Osteocyte (in vitro differentiated cells): ENCODE measurements around the gene HHLA2. TPM values are rescaled to one million over a fixed set of nuclear protein-coding genes. Genes with fewer than 3 reads are reported as not detected.

Source experiments
- DNase-seq: peaks from one replicate; pipeline ENCODE4 v3.0.0; 2021; ENCODE audit warnings: mixed read lengths; ENCODE audit not compliant: unreplicated experiment; ENCODE audit errors: extremely low spot score
- H3K27ac Mint-ChIP-seq: one replicate; pipeline ENCODE4 v1.8.0; 2021; ENCODE audit warnings: mild to moderate bottlenecking, mixed read lengths; ENCODE audit not compliant: unreplicated experiment
- H3K27me3 Mint-ChIP-seq: one replicate; pipeline ENCODE4 v1.8.0; 2021; ENCODE audit warnings: mixed read lengths; ENCODE audit not compliant: unreplicated experiment
- H3K36me3 Mint-ChIP-seq: one replicate; pipeline ENCODE4 v1.8.0; 2021; ENCODE audit warnings: mixed read lengths; ENCODE audit not compliant: unreplicated experiment
- H3K4me1 Mint-ChIP-seq: one replicate; pipeline ENCODE4 v1.8.0; 2021; ENCODE audit warnings: mixed read lengths; ENCODE audit not compliant: unreplicated experiment
- H3K4me3 Mint-ChIP-seq: one replicate; pipeline ENCODE4 v1.8.0; 2021; ENCODE audit warnings: mild to moderate bottlenecking, moderate library complexity, mixed read lengths; ENCODE audit not compliant: unreplicated experiment
- H3K9me3 Mint-ChIP-seq: one replicate; pipeline ENCODE4 v1.8.0; 2021; ENCODE audit warnings: mixed read lengths; ENCODE audit not compliant: unreplicated experiment
- CTCF ChIP-seq: fragments of 200-600 bp; sonication (generic); IDR thresholded peaks from 2 replicates; pipeline ENCODE4 v1.5.0; 2021; ENCODE audit warnings: antibody characterized with exemption, mild to moderate bottlenecking, moderate library complexity
- total RNA-seq: library from RNA; stranded (reverse); gene quantifications from 2 replicates; pipeline ENCODE4 v1.2.1, GENCODE V29; 2021

HHLA2 gene
- total RNA-seq, 1 donor from 2014 or later: not detected

- Mint-ChIP-seq H3K4me3 (no peak overlapping the region), H3K27ac (no peak overlapping the region), H3K9me3 (no peaks in the 10 kb centered on the region), H3K27me3 (peaks cover 29% of the 10 kb centered on the region), H3K4me1 (no peaks in the 10 kb centered on the region), H3K36me3 (no peaks in the 10 kb centered on the region)
- DNase-seq: no peak
- no peak for TF ChIP-seq CTCF
Observed at GRCh38 chr3:108301695-108302404, 5.5 kb downstream of the HHLA2 start.

- no peak for DNase-seq
- Mint-ChIP-seq H3K4me3 (no peak overlapping the region), H3K27ac (no peak overlapping the region), H3K4me1 (no peaks in the 10 kb centered on the region), H3K27me3 (peaks cover 29% of the 10 kb centered on the region), H3K9me3 (no peaks in the 10 kb centered on the region), H3K36me3 (no peaks in the 10 kb centered on the region)
- no peak for TF ChIP-seq CTCF
Observed at GRCh38 chr3:108302570-108302969, 6.2 kb downstream of the HHLA2 start.

DNA sequence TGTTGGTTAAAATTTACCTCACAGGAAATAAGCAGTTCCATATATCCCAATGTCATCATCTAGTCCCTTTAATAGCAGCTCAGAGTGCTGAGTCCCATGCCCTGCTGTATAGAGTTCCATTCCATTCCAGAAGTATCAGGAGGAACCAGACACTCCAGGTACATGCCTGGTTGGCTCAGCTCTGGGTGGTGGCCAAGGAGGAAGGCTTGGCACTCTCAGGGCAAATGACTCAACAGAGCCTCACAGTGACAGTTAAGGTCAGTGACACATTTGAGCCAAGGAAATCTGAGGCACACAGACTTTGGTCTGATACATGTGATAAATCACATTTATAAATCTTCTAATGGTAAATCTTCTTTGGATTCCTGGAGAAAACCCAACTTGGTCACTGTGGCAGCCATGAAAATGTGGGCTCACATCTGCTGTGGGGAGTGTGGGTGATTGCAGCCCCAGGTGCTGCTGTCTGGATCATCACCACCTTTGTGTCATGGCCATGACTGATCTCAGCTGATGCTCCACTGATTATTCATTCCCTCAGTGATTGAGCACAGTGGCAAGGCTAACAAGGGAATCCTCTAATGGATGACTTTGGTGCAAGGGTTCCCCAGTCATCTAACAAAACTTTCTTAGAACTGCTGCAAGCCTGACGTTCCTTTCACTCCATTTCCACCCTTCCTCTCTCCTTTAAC lies 9.3 kb downstream of the HHLA2 start:
- H3K27me3 Mint-ChIP-seq: peaks cover 18% of the 10 kb centered on the region
- peaks cover 3% of the 10 kb centered on the region for H3K9me3 Mint-ChIP-seq
- no peak for TF ChIP-seq CTCF
- no peaks in the 10 kb centered on the region for H3K4me1 Mint-ChIP-seq
- H3K36me3 Mint-ChIP-seq: no peaks in the 10 kb centered on the region
- DNase-seq: no peak
- no peak overlapping the region for H3K4me3 Mint-ChIP-seq
- H3K27ac Mint-ChIP-seq: no peak overlapping the region

DNA sequence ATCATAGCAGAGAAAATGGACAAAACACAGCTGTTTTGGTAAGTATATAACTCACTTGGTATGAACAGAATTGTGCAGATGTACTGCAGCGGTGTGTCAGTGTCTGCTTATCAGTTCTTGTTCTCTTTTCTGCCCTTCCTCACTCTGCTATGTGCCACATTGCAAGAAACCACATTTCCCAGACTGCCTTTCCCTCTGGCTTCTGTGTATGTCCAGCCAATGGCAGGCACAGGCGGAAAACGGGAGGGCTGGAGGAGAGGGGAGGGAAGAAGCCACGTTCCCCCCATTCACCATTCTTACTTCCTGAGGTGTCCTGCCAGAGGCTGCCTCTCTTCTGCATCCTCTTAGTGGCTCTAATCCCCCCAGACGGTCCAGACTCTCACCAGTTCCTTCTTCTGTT lies 15.4 kb downstream of the HHLA2 start:
- no peak for TF ChIP-seq CTCF
- Mint-ChIP-seq H3K4me1 (no peaks in the 10 kb centered on the region), H3K4me3 (no peak overlapping the region), H3K36me3 (no peaks in the 10 kb centered on the region), H3K9me3 (peaks cover 3% of the 10 kb centered on the region), H3K27me3 (no peaks in the 10 kb centered on the region), H3K27ac (no peak overlapping the region)
- DNase-seq: no peak

DNA sequence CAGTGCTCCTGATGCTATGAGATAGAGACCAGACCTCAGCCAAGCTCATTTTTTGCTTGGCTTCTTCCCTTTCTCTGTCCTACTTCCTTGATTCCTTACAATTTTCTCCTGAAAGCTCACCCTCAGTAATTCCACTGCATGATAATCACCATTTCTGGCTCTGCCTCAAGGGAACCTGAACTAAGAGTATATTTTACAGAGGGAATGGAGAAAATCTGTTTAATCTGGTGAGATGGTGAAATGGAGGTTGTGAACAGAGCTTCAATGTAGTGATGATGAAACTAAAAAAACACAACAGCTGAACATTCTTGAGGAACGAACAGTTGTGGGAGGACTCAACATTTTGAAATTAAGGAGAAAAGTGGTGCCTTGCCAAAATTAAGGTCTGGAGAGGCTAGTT lies 16.3 kb downstream of the HHLA2 start:
- no peak overlapping the region for H3K27ac Mint-ChIP-seq
- DNase-seq: no peak
- no peaks in the 10 kb centered on the region for H3K27me3 Mint-ChIP-seq
- H3K4me1 Mint-ChIP-seq: no peaks in the 10 kb centered on the region
- H3K4me3 Mint-ChIP-seq: no peak overlapping the region
- no peaks in the 10 kb centered on the region for H3K36me3 Mint-ChIP-seq
- peaks cover 3% of the 10 kb centered on the region for H3K9me3 Mint-ChIP-seq
- no peak for TF ChIP-seq CTCF
